Measurements from ENCODE around the gene CNST.

DNA sequence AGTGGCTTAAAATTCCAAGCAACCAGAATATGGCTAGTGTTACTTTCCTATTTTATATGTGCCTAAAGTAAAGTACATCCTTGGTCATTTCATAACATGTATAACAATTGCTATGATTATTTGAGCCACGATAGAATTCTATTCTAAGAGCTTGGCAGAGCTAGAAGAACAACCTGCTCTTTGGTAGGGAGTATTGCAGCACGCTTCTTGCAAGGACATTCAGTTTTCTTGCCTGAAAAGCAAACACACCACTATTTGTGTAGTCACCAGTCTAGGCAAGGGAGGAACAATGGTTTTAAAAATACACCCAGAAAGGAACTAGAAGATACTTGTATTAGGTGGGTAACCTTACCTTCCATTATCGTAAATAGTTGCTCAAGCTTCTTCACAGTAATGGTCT is 51.5 kb downstream of the CNST start:
- TF ChIP-seq, protein P1, sequence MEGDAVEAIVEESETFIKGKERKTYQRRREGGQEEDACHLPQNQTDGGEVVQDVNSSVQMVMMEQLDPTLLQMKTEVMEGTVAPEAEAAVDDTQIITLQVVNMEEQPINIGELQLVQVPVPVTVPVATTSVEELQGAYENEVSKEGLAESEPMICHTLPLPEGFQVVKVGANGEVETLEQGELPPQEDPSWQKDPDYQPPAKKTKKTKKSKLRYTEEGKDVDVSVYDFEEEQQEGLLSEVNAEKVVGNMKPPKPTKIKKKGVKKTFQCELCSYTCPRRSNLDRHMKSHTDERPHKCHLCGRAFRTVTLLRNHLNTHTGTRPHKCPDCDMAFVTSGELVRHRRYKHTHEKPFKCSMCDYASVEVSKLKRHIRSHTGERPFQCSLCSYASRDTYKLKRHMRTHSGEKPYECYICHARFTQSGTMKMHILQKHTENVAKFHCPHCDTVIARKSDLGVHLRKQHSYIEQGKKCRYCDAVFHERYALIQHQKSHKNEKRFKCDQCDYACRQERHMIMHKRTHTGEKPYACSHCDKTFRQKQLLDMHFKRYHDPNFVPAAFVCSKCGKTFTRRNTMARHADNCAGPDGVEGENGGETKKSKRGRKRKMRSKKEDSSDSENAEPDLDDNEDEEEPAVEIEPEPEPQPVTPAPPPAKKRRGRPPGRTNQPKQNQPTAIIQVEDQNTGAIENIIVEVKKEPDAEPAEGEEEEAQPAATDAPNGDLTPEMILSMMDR (IDR thresholded peaks at IDR 0.05; ENCODE audit: insufficient read depth, low read length, poor library complexity, severe bottlenecking) = no peak
- no peak for TF ChIP-seq EZH2phosphoT487 (conservative IDR thresholded peaks at IDR 0.05; ENCODE audit: low read length)

All from SU-DHL-6 (cell line).